GM19468 (cell line): ENCODE data around the gene DOCK9.
"Not testable (repeated sequence)": the region's sequence is repeated elsewhere in the genome, so short reads cannot be mapped to it uniquely, and the experiment has no call there.

Source experiments
- ATAC-seq: cut with Tn5 transposase; IDR thresholded peaks from one replicate; pipeline ENCODE4 v1.9.1; 2021; ENCODE audit warnings: mild to moderate bottlenecking, moderate library complexity, moderate number of reproducible peaks; ENCODE audit not compliant: unreplicated experiment; ENCODE audit errors: extremely low read depth

Gene DOCK9

DNA sequence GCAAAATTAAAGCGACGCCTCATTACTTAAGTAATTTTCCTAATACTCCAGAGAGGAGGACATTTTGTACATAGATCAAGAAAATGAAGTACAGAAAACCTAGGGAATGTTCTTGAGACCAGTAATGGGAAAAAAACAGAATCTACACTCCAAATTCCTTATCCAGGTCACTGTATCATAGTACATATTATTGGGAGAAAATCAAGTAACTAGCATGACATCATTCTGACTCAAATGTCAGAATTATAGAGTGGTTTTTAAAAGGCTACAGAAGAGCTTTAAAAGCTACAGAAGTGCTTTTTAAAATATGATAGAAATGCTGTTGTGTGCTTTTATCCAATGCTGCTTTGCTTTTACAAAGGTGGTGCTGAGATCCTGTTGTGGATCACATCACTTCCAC is 139.1 kb downstream of the DOCK9 start:
- no peak for ATAC-seq

- no peak for ATAC-seq
Measured at GRCh38 chr13:98837896-98838295, 140.0 kb downstream of the DOCK9 start.

DNA sequence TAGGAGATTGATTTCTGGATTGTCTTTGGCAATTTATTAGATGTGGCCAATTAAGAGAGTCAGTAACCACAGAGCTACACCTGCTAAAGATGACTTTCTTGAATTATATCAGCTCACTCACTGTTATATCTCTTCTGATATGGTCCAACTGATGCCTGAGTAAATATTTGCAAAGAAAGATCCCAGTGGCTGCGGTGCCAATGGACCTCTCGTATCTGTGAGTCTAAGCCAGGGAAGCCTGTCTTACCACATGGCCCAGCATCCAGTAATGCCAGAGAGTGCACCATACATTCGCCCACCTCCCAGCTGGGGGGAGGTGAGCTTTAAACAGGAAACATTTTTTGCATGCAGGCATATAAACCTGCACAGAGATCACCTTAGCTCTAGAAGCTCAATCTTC is 142.7 kb downstream of the DOCK9 start:
- no peak for ATAC-seq

GRCh38 chr13:98834254-98834960 is 143.5 kb downstream of the DOCK9 start:
- no peak for ATAC-seq

DNA sequence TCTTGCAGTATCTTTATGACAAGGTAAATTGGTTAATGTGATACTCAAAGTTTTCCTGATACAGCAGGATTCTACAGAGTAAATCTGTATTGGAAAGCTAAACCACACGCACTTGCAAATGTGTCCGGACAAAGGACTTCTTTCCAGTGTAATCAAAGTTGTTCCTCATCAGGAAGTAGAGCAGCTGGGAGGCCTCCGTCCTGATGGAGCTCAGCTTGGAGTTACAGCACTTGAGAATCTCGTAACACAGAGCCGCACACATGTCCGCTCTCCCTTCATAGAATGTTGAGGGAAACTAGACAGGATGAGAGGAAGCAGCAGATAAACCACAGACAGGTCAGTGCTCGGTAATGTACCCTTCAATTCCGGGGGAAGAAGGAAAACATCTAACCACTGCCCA is 146.6 kb downstream of the DOCK9 start:
- ATAC-seq: no peak

DNA sequence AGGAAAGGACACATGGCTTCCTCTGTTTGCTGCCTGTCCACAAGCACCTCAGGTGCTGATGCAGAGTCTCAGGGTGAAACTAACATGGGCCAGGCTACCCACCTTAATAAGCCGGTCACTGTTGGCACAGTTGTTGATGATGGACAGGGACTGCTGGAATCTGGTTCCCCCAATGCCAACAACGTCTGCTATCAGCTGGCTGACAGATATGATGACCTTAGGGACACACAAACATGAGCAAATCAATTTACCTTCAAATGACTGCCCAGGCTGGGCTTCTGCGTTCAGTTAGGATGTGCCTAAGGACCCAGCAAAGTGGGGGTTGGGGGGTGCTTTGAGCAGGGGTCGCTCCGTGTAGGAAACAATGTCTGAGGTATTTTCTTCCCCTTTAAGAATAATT is 148.3 kb downstream of the DOCK9 start:
- ATAC-seq: no peak

GRCh38 chr13:98828614-98829013 is 149.2 kb downstream of the DOCK9 start:
- ATAC-seq: no peak

DNA sequence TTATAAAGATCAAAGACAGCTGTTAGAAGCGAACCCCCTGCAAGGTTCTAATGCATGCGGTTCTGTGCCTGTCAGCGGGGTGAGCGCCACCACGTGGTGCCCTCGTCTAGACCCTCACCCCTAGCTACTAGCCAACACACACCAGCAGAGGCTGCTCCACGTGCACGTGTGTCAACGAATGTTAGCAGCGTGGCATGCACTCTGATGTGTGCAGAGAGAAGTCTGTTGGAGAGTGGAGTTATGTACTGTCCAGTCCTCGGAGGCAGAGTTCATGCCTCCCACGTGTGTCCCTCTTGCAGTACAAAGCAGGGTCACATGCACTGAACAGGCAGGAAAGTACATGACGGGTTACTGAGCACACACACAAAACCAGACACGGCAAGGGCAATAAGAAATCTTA is 150.4 kb downstream of the DOCK9 start:
- no peak for ATAC-seq

- ATAC-seq: no peak
Measured at GRCh38 chr13:98826146-98826545, 151.7 kb downstream of the DOCK9 start.

DNA sequence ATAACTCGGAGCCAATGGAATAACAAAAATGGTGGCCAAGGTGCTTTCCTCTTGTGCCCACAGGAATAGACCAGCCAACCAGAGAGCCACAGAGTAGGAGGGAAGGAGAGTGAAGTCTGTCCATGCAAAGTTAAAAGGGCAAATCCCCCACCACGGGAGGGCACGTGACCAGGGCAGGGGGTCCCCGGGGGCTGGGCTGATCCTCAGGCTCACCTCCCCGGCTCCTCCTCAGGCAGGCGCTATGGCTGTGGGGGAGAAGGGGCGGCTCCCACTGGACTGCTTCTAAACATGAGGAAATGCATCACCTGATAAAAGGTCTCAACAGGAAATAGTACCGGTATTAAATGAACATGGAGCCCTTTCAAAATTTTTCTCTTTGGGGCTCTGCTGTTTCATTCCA is 152.2 kb downstream of the DOCK9 start:
- ATAC-seq: no peak

GRCh38 chr13:98824376-98825160 is 153.3 kb downstream of the DOCK9 start:
- ATAC-seq: no peak

GRCh38 chr13:98823442-98823841 is 154.4 kb downstream of the DOCK9 start:
- no peak for ATAC-seq

DNA sequence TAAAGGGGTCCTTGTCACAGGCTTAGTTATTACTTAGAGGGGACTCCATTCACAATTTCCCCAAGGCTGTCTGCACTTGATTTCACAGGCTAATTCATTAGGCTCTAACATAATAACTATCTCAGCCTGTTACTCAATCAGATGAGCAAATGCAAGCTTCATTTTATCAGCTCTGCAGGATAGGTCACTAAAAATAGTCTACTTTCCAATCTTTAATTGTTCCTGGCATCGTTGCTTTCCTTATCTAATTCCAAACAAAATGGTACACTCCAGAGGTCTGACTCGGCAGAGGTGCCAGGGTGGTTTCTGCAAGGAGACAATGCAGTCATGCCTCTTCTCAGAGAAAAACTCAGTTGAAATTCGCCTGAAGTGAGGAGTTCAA is 155.6 kb downstream of the DOCK9 start:
- ATAC-seq: no peak

DNA sequence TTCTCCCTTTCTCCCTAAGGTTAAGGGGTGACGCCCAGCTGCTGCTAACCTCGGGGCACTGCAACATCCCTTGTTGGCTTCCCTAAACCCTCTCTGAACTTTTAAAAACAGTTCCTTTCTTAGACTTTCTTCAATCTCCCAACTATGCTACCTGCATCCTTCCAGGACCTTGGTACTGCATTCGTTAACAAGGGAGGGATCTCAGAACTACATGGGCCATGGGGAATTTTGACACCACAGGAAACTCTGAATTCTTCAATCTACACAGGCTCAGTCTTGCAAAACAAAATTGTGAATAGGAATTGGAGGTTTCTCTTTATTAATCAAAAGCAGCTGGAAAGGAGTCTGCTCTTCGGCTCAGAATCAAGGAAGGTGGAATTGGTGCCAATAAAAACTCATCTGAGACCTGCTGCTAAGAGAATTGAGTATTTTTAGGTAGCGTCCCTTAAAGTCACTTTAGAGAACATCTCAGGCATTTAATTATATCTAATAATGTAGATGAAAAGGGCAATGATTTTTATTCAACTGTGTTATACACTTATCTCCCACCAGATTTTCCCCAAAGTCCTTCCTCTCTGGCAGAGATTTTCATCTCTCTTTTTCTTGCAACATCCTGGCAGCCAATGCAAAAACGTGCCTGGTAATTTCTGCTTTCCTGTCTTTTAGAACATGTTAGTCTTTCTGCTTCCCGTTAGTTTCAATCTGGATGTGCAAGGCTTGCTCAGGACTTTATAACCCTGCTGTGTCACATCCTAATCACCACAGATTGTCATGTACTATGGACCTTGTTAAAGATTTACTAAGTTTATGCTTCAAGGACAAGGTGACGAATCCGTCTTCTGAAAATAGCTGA is 156.3 kb downstream of the DOCK9 start:
- no peak for ATAC-seq

DNA sequence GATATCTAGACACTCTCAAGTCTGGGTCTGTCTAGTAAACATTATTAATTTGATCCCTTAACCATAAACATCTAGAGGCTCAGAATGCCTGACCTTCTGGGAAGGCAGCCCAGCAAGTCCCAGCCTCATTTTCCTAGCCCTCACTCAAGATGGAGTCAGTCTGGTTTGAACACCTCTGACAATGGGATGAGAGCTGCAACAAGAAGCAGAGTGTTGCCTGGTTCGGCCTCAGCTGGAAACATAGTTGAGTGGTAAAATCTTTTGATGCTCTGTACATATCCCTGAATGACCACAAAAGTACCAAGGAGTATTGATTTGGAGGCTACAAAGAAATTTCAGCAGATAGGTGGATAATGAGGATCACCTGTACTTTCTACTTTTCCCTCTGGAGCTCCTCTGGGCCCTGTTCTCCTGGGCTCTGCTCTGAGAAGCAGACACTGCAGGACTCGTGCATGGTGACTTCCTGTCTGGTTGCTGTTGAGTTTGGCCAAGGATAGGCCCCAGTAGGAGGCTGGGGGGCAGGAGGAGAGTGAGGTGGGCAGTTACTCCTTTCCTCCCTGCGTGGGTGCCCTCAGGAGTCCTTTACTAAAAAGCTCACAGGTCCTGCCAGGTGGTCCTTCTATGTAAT is 157.0 kb downstream of the DOCK9 start:
- no peak for ATAC-seq

DNA sequence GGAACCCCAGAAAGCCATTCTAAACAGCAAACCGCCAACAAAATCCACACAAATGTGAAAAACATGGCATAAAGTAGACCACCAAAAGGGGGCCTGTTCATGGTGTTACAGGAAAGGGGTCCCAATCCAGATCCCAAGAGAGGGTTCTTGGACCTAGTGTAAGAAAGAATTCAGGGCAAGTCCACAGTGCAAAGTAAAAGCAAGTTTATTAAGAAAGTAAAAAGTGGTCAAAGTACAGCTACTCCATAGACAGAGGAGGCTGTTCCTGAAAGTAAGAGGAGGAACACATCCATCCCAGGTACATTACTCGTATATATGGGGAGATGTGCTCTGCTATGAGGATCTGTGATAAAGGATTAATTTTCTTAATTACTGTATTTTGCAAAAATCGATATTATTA is 157.6 kb downstream of the DOCK9 start:
- no peak for ATAC-seq

GRCh38 chr13:98819382-98820010 is 158.4 kb downstream of the DOCK9 start:
- no peak for ATAC-seq

- no peak for ATAC-seq
Measured at GRCh38 chr13:98816406-98816805, 161.5 kb downstream of the DOCK9 start.

DNA sequence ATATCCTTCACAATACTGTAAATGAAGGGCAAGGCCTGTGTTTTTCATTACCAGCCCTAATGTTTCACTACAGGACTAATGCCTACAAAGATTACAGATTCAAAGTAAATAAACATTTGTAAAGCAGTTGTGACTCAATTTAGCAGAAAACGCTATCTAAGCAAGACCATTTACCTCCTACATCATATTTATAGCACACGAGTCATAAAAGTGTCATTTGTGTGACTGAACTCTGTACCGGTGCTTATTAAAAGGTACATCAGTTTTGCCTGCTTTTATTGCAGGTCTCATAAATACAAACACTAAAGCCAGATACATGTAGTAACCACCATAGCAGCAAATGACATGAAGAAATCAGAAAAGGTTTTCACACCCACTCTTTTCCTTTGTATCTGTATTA is 163.9 kb downstream of the DOCK9 start:
- no peak for ATAC-seq

GRCh38 chr13:98812186-98812790 is 165.6 kb downstream of the DOCK9 start:
- not testable (repeated sequence) for ATAC-seq
